Ectodermal cell (in vitro differentiated cells): ENCODE results near the gene PADI2.

ENCODE experiments used
- H3K27ac ChIP-seq: 2 replicates; pipeline ENCODE4 v1.7.0; 2013; ENCODE audit warnings: mild to moderate bottlenecking, low read depth, low read length; ENCODE audit not compliant: insufficient read depth, poor library complexity, severe bottlenecking
- H3K27me3 ChIP-seq: 2 replicates; pipeline ENCODE4 v1.7.0; 2013; ENCODE audit warnings: mild to moderate bottlenecking, low read length; ENCODE audit not compliant: insufficient read depth, control insufficient read depth, poor library complexity, severe bottlenecking
- H3K36me3 ChIP-seq: one replicate; pipeline ENCODE4 v1.7.0; 2013; ENCODE audit warnings: low read length; ENCODE audit not compliant: control insufficient read depth, insufficient read depth
- H3K4me1 ChIP-seq: one replicate; pipeline ENCODE4 v1.7.0; 2013; ENCODE audit warnings: low read length; ENCODE audit not compliant: control insufficient read depth, insufficient read depth
- H3K4me3 ChIP-seq: 2 replicates; pipeline ENCODE4 v1.7.0; 2013; ENCODE audit warnings: low read depth, low read length, control low read depth; ENCODE audit not compliant: insufficient read depth
- H3K9me3 ChIP-seq: 2 replicates; pipeline ENCODE4 v1.7.0; 2013; ENCODE audit warnings: mild to moderate bottlenecking, low read length, moderate library complexity; ENCODE audit not compliant: control insufficient read depth
- WGBS, 2 experiments: methylation state at CpG; one replicate each; pipeline ENCODE4 v1.1.7; 2013; ENCODE audit warnings: missing lambda C conversion rate in 2 of 2; 5-methylcytosine and 5-hydroxymethylcytosine counted together

The PADI2 gene

GRCh38 chr1:17101261-17101660 is 18.0 kb downstream of the PADI2 start:
- Histone ChIP-seq H3K27ac (no peak overlapping the region), H3K9me3 (no peaks in the 10 kb centered on the region), H3K4me1 (peaks cover 24% of the 10 kb centered on the region), H3K4me3 (no peak overlapping the region), H3K36me3 (no peaks in the 10 kb centered on the region), H3K27me3 (no peaks in the 10 kb centered on the region)
- 83 to 88% methylated on average over 4 of the region's 4 CpGs for WGBS, 2 experiments

DNA sequence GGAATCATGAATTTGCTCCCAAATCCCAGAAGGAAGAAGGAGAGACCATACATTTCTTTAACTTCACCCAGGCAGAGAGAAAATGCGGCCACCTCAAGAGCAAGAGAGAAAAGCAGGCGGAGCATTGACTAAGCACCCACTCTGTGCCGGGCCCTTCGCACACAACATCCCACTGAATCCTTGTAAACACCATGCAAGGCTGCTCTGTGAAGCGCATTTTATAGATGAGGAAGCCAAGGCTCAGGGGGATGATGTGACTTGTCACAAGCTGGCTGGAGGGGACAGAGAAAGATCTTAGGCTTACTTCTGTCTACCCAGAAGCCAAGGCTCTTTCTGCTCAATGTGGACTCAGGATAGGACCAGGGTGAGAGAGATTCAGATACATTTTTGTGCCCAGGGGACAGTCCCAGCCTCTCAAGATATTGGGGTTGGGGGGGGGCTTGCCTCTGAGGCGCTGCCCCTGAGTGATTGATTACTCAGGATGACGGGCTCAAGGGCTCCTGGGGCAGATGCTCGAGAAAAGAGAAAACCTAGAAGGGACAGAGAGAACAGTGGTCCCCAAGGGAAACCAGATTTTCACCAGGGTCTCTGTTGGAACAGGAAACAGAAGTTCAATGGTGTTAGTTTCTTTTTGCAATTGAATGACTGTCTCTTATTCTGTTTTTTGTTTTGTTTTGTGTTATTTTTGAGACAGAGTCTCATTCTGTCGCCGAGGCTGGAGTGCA is 19.5 kb downstream of the PADI2 start:
- Histone ChIP-seq H3K9me3 (no peaks in the 10 kb centered on the region), H3K36me3 (no peaks in the 10 kb centered on the region), H3K4me1 (peaks cover 28% of the 10 kb centered on the region), H3K27ac (no peak overlapping the region), H3K4me3 (no peak overlapping the region), H3K27me3 (no peaks in the 10 kb centered on the region)
- 87 to 89% methylated on average over 10 of the region's 10 CpGs for WGBS, 2 experiments

- 75% methylated on average over 13 of the region's 13 CpGs for WGBS, 2 experiments
- Histone ChIP-seq H3K9me3 (no peaks in the 10 kb centered on the region), H3K4me3 (no peak overlapping the region), H3K27ac (no peak overlapping the region), H3K4me1 (peaks cover 28% of the 10 kb centered on the region), H3K36me3 (no peaks in the 10 kb centered on the region), H3K27me3 (no peaks in the 10 kb centered on the region)
These were observed 20.6 kb downstream of the PADI2 start for GRCh38 chr1:17098446-17099317.

DNA sequence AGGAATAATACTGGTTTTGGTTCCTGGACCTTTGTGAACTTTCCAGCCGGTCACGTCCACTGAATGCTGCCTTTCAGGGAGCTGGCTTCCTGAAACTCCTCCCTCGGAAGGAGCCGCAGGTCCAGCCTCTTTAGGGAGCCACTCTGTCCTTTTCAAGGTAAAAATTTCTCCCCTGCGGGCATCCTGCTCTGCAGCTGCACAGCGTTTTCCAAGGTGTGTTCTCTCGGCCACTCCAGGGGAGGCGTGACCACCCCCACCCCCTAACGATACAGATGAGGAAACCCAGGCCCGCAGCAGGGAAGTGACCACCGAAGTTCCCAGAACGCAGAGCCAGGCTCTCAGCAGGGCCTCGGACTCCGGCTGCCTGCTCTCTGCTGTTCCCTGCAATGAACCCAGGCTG is 21.5 kb downstream of the PADI2 start:
- Histone ChIP-seq H3K27me3 (no peaks in the 10 kb centered on the region), H3K4me1 (peaks cover 28% of the 10 kb centered on the region), H3K27ac (no peak overlapping the region), H3K9me3 (no peaks in the 10 kb centered on the region), H3K36me3 (no peaks in the 10 kb centered on the region), H3K4me3 (no peak overlapping the region)
- WGBS, 2 experiments: 30 to 39% methylated on average over 14 of the region's 14 CpGs

DNA sequence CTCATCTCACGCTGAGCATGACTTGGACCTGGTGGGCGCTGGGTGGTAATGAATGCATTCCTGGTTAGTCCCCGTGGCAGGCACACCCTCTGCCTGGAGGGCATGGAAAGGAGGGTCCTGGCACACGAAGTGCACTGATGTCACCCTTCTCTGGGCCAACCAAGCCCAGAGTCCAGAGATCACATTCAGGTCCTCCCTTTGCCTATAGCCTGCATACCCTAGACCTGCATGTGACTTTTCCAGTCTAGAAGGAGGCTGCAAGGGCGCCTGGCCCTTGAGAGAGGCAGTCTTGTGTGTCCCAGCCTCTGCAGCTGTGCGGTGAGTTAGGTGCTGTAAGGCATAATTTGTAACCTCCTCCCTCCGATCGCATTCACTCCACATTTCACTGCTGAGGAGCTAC is 22.1 kb downstream of the PADI2 start:
- Histone ChIP-seq H3K4me1 (peaks cover 28% of the 10 kb centered on the region), H3K9me3 (no peaks in the 10 kb centered on the region), H3K36me3 (no peaks in the 10 kb centered on the region), H3K27me3 (no peaks in the 10 kb centered on the region), H3K27ac (no peak overlapping the region), H3K4me3 (no peak overlapping the region)
- 92 to 94% methylated on average over 8 of the region's 8 CpGs for WGBS, 2 experiments

GRCh38 chr1:17096584-17096983 is 22.7 kb downstream of the PADI2 start:
- Histone ChIP-seq H3K4me3 (no peak overlapping the region), H3K36me3 (no peaks in the 10 kb centered on the region), H3K27ac (no peak overlapping the region), H3K9me3 (no peaks in the 10 kb centered on the region), H3K27me3 (no peaks in the 10 kb centered on the region), H3K4me1 (peaks cover 28% of the 10 kb centered on the region)
- 0 to 5% methylated on average over 1 of the region's 1 CpG for WGBS, 2 experiments

GRCh38 chr1:17095141-17095540 is 24.1 kb downstream of the PADI2 start:
- Histone ChIP-seq H3K27ac (no peak overlapping the region), H3K36me3 (no peaks in the 10 kb centered on the region), H3K4me1 (peaks cover 28% of the 10 kb centered on the region), H3K9me3 (no peaks in the 10 kb centered on the region), H3K27me3 (no peaks in the 10 kb centered on the region), H3K4me3 (no peak overlapping the region)
- WGBS, 2 experiments: 46 to 64% methylated on average over 3 to 4 of the region's 4 CpGs

DNA sequence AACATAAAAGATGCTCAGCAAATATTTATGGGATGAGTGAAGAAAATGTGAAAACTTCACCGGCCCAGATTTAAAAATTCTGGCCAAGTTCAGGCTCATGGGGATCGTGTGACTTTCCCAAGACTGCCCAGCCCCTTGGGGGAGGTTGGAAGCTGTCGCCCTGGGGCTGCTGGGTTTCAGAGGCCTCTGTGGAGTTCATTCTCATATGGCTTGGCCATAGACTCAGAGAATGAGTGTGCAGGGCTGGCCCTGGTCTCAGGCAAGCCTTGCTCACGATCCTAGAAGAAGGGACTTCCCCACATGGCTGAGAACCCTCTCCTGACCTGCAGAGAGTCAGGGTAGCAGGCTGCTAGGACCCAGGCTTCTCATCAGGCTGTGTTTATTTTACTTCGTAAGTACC is 24.6 kb downstream of the PADI2 start:
- Histone ChIP-seq H3K4me3 (no peak overlapping the region), H3K27me3 (no peaks in the 10 kb centered on the region), H3K36me3 (no peaks in the 10 kb centered on the region), H3K27ac (no peak overlapping the region), H3K4me1 (peaks cover 30% of the 10 kb centered on the region), H3K9me3 (no peaks in the 10 kb centered on the region)
- WGBS, 2 experiments: 88 to 94% methylated on average over 4 to 5 of the region's 5 CpGs

DNA sequence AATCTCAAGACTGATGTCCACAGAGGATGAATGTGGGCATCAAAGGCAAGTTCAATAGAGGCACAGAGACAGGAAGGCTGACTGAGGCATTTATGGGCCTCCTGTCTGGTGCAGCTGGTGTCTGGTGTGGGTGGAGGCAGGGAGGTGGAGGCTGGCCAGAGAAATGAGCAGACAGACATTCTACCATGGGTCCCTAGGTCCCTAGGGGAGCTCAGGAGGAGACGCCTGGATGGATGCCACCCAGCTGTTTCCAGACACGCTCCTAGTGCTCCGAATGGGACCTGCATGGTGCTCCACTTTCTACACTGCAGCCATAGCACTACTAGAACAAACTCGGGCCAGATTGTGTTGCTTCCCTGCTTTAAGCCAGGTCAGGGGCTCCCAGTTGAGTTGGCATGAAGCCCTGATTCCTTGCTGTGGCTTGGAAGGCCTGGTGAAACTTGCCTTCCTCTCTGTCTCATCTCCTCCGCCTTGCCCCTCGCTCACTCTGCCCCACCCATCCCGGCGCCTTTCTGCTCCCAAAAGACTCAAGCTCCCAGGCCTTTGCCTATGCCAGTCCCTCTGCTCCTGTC is 25.3 kb downstream of the PADI2 start:
- Histone ChIP-seq H3K4me3 (no peak overlapping the region), H3K4me1 (peaks cover 26% of the 10 kb centered on the region), H3K9me3 (no peaks in the 10 kb centered on the region), H3K27me3 (no peaks in the 10 kb centered on the region), H3K36me3 (no peaks in the 10 kb centered on the region), H3K27ac (no peak overlapping the region)
- WGBS, 2 experiments: 91 to 94% methylated on average over 8 of the region's 8 CpGs

GRCh38 chr1:17091252-17091651 is 28.0 kb downstream of the PADI2 start:
- WGBS, 2 experiments: 90 to 93% methylated on average over 7 of the region's 7 CpGs
- Histone ChIP-seq H3K27me3 (no peaks in the 10 kb centered on the region), H3K36me3 (no peaks in the 10 kb centered on the region), H3K4me3 (no peak overlapping the region), H3K4me1 (peaks cover 9% of the 10 kb centered on the region), H3K9me3 (no peaks in the 10 kb centered on the region), H3K27ac (no peak overlapping the region)
